ENCODE measurements around the gene TMEM273.

The TMEM273 gene

GRCh38 chr10:49218480-49218879 lies 30.3 kb upstream of the TMEM273 start:
- TF ChIP-seq CTCF (IDR thresholded peaks at IDR 0.05): no peak
- no peak for TF ChIP-seq ZFX (IDR thresholded peaks at IDR 0.05; ENCODE audit: borderline replicate concordance)
- H3K27ac ChIP-seq: no peak overlapping the region

- no peak for TF ChIP-seq CTCF (IDR thresholded peaks at IDR 0.05)
- no peak for TF ChIP-seq ZFX (IDR thresholded peaks at IDR 0.05; ENCODE audit: borderline replicate concordance)
- no peak overlapping the region for H3K27ac ChIP-seq
Measured at GRCh38 chr10:49217645-49218044, 29.5 kb upstream of the TMEM273 start.

GRCh38 chr10:49213211-49213610 lies 25.0 kb upstream of the TMEM273 start:
- TF ChIP-seq ZFX (IDR thresholded peaks at IDR 0.05; ENCODE audit: borderline replicate concordance) (no peak), CTCF (IDR thresholded peaks at IDR 0.05) (no peak)
- no peak overlapping the region for H3K27ac ChIP-seq

GRCh38 chr10:49212783-49213182 lies 24.6 kb upstream of the TMEM273 start:
- TF ChIP-seq ZFX (IDR thresholded peaks at IDR 0.05; ENCODE audit: borderline replicate concordance): no peak
- TF ChIP-seq CTCF (IDR thresholded peaks at IDR 0.05): no peak
- H3K27ac ChIP-seq: no peak overlapping the region

GRCh38 chr10:49212076-49212475 lies 23.9 kb upstream of the TMEM273 start:
- no peak overlapping the region for H3K27ac ChIP-seq
- TF ChIP-seq CTCF (IDR thresholded peaks at IDR 0.05) (no peak), ZFX (IDR thresholded peaks at IDR 0.05; ENCODE audit: borderline replicate concordance) (no peak)

- H3K27ac ChIP-seq: no peak overlapping the region
- no peak for TF ChIP-seq CTCF (IDR thresholded peaks at IDR 0.05)
- no peak for TF ChIP-seq ZFX (IDR thresholded peaks at IDR 0.05; ENCODE audit: borderline replicate concordance)
Measured at GRCh38 chr10:49208996-49209395, 20.8 kb upstream of the TMEM273 start.

GRCh38 chr10:49207936-49208487 lies 19.8 kb upstream of the TMEM273 start:
- TF ChIP-seq CTCF (IDR thresholded peaks at IDR 0.05) (no peak), ZFX (IDR thresholded peaks at IDR 0.05; ENCODE audit: borderline replicate concordance) (no peak)
- H3K27ac ChIP-seq: no peak overlapping the region

All from 22Rv1 (cell line).